IPS-20b (cell line): ENCODE data around the gene HHATL.

ENCODE experiments used
- H3K27ac ChIP-seq: one replicate; pipeline ENCODE4 v1.5.1; 2013; ENCODE audit warnings: low read length
- H3K27me3 ChIP-seq: 2 replicates; pipeline ENCODE4 v1.6.1; 2013; ENCODE audit warnings: mild to moderate bottlenecking, low read length, inconsistent platforms; ENCODE audit not compliant: insufficient read depth
- H3K36me3 ChIP-seq: 2 replicates; pipeline ENCODE4 v1.6.1; 2013; ENCODE audit warnings: low read depth, mild to moderate bottlenecking, inconsistent platforms, low read length, moderate library complexity; ENCODE audit not compliant: insufficient read depth
- H3K4me1 ChIP-seq: 2 replicates; pipeline ENCODE4 v1.6.1; 2013; ENCODE audit warnings: mild to moderate bottlenecking, control low read depth, inconsistent platforms, low read length, moderate library complexity; ENCODE audit not compliant: insufficient read depth
- H3K4me3 ChIP-seq: 2 replicates; pipeline ENCODE4 v1.5.1; 2013; ENCODE audit warnings: mild to moderate bottlenecking, low read length, inconsistent platforms
- H3K9ac ChIP-seq: 2 replicates; pipeline ENCODE4 v1.6.1; 2013; ENCODE audit warnings: low read depth, mild to moderate bottlenecking, inconsistent platforms, low read length, moderate library complexity
- H3K9me3 ChIP-seq: 2 replicates; pipeline ENCODE4 v1.6.1; 2013; ENCODE audit warnings: mild to moderate bottlenecking, low read depth, low read length, inconsistent platforms; ENCODE audit not compliant: insufficient read depth

HHATL gene

GRCh38 chr3:42732829-42733459, 30.3 kb upstream of the HHATL start:
- Histone ChIP-seq H3K9ac (no peak overlapping the region), H3K4me3 (no peak overlapping the region)

GRCh38 chr3:42732196-42732828, 29.7 kb upstream of the HHATL start:
- Histone ChIP-seq H3K9me3 (no peaks in the 10 kb centered on the region), H3K9ac (no peak overlapping the region), H3K27ac (no peak overlapping the region), H3K27me3 (no peaks in the 10 kb centered on the region), H3K4me3 (no peak overlapping the region), H3K4me1 (peaks cover 9% of the 10 kb centered on the region; the same call in 1 of the 2 replicates), H3K36me3 (no peaks in the 10 kb centered on the region)

More at GRCh38 chr3:42732829-42733459, 30.3 kb upstream of the HHATL start:
- no peak overlapping the region for H3K27ac ChIP-seq
- no peaks in the 10 kb centered on the region for H3K27me3 ChIP-seq
- H3K9me3 ChIP-seq, result no peaks in the 10 kb centered on the region
- no peaks in the 10 kb centered on the region for H3K36me3 ChIP-seq
- H3K4me1 ChIP-seq, result peaks cover 9% of the 10 kb centered on the region; the same call in 1 of the 2 replicates

- H3K36me3 ChIP-seq, result no peaks in the 10 kb centered on the region
- no peak overlapping the region for H3K27ac ChIP-seq
- H3K27me3 ChIP-seq, result no peaks in the 10 kb centered on the region
- H3K9ac ChIP-seq, result no peak overlapping the region
- H3K9me3 ChIP-seq, result no peaks in the 10 kb centered on the region
- peaks cover 9% of the 10 kb centered on the region; the same call in 1 of the 2 replicates for H3K4me1 ChIP-seq
- no peak overlapping the region for H3K4me3 ChIP-seq
Measured at GRCh38 chr3:42731476-42732195, 29.0 kb upstream of the HHATL start.

GRCh38 chr3:42730706-42731420, 28.3 kb upstream of the HHATL start:
- H3K4me3 ChIP-seq, result no peak overlapping the region
- H3K9me3 ChIP-seq, result no peaks in the 10 kb centered on the region
- H3K9ac ChIP-seq, result no peak overlapping the region
- H3K27ac ChIP-seq, result no peak overlapping the region
- H3K36me3 ChIP-seq, result no peaks in the 10 kb centered on the region
- no peaks in the 10 kb centered on the region for H3K27me3 ChIP-seq
- H3K4me1 ChIP-seq, result peaks cover 9% of the 10 kb centered on the region; the same call in 1 of the 2 replicates

GRCh38 chr3:42730294-42730693, 27.7 kb upstream of the HHATL start:
- H3K9ac ChIP-seq, result no peak overlapping the region
- H3K27me3 ChIP-seq, result no peaks in the 10 kb centered on the region
- H3K27ac ChIP-seq, result no peak overlapping the region
- no peak overlapping the region for H3K4me3 ChIP-seq
- H3K36me3 ChIP-seq, result no peaks in the 10 kb centered on the region
- H3K9me3 ChIP-seq, result no peaks in the 10 kb centered on the region
- H3K4me1 ChIP-seq, result peaks cover 9% of the 10 kb centered on the region; the same call in 1 of the 2 replicates

GRCh38 chr3:42729404-42730145, 27.0 kb upstream of the HHATL start:
- peaks cover 9% of the 10 kb centered on the region; the same call in 1 of the 2 replicates for H3K4me1 ChIP-seq
- H3K27me3 ChIP-seq, result no peaks in the 10 kb centered on the region
- no peaks in the 10 kb centered on the region for H3K36me3 ChIP-seq
- no peak overlapping the region for H3K27ac ChIP-seq
- H3K9ac ChIP-seq, result no peak overlapping the region
- no peak overlapping the region for H3K4me3 ChIP-seq
- H3K9me3 ChIP-seq, result no peaks in the 10 kb centered on the region

GRCh38 chr3:42728668-42729364, 26.2 kb upstream of the HHATL start:
- Histone ChIP-seq H3K4me3 (no peak overlapping the region), H3K27ac (no peak overlapping the region), H3K9me3 (no peaks in the 10 kb centered on the region)

GRCh38 chr3:42728056-42728455, 25.5 kb upstream of the HHATL start:
- Histone ChIP-seq H3K9me3 (no peaks in the 10 kb centered on the region), H3K27ac (no peak overlapping the region), H3K36me3 (no peaks in the 10 kb centered on the region), H3K4me1 (peaks cover 5% of the 10 kb centered on the region; the same call in 1 of the 2 replicates), H3K4me3 (no peak overlapping the region), H3K27me3 (no peaks in the 10 kb centered on the region), H3K9ac (no peak overlapping the region)

More at GRCh38 chr3:42728668-42729364, 26.2 kb upstream of the HHATL start:
- Histone ChIP-seq H3K9ac (no peak overlapping the region), H3K27me3 (no peaks in the 10 kb centered on the region), H3K36me3 (no peaks in the 10 kb centered on the region), H3K4me1 (peaks cover 9% of the 10 kb centered on the region; the same call in 1 of the 2 replicates)

GRCh38 chr3:42725454-42725853, 22.9 kb upstream of the HHATL start:
- Histone ChIP-seq H3K27ac (no peak overlapping the region), H3K27me3 (no peaks in the 10 kb centered on the region), H3K36me3 (no peaks in the 10 kb centered on the region), H3K4me3 (no peak overlapping the region), H3K4me1 (no peaks in the 10 kb centered on the region; the same call in 1 of the 2 replicates), H3K9me3 (no peaks in the 10 kb centered on the region), H3K9ac (no peak overlapping the region)

- Histone ChIP-seq H3K9ac (no peak overlapping the region), H3K9me3 (no peaks in the 10 kb centered on the region), H3K27me3 (no peaks in the 10 kb centered on the region), H3K4me3 (no peak overlapping the region), H3K36me3 (no peaks in the 10 kb centered on the region), H3K27ac (no peak overlapping the region), H3K4me1 (no peaks in the 10 kb centered on the region; the same call in 1 of the 2 replicates)
Measured at GRCh38 chr3:42723219-42723618, 20.6 kb upstream of the HHATL start.
